Activated CD4-positive, CD25-positive, alpha-beta regulatory T cell treated with anti-CD3 and anti-CD28 coated beads, Interleukin-2, amount 50 U/mL, for 72 hours (primary cell): Measurements from ENCODE around the gene C1GALT1.
"Not testable (repeated sequence)": the region's sequence is repeated elsewhere in the genome, so short reads cannot be mapped to it uniquely, and the experiment has no call there.

Experiments
- DNase-seq: peaks from one replicate; pipeline ENCODE4 v3.0.0; 2021

Gene C1GALT1

DNA sequence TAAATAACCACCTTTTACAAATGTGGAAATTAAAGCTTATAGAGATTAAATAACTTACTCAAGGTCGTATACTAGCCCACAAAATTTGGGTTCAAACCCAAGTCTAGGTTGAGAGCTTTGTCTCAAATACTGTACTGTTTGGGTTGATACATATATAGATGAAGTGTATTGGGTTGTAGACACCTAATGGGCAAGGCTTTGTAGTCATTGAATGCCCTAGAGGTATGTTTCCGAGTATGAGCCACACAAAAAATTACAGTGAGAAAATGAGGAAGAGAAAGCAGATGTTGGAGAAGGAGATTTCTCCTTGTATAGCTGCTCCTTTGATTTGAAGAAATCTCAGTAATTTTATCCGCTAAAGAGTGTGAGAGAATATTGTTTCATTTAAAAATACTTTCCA is 60.6 kb downstream of the C1GALT1 start:
- DNase-seq: no peak

DNA sequence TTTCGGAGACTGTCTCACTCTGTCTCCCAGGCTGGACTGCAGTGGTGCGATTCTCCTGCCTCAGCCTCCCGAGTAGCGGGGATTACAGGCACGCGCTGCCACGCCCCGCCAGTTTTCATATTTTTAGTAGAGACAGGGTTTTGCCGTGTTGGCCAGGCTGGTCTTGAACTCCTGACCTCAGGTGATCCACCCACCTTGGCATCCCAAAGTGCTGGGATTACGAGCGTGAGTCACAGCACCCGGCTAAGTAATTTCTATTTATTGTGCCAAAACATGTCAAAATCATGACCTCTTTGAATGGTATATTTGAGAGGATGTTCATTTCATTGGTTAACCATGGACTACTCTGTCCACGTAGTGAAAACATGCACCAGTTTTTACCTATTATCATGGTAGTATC is 62.9 kb downstream of the C1GALT1 start:
- not testable (repeated sequence) for DNase-seq

DNA sequence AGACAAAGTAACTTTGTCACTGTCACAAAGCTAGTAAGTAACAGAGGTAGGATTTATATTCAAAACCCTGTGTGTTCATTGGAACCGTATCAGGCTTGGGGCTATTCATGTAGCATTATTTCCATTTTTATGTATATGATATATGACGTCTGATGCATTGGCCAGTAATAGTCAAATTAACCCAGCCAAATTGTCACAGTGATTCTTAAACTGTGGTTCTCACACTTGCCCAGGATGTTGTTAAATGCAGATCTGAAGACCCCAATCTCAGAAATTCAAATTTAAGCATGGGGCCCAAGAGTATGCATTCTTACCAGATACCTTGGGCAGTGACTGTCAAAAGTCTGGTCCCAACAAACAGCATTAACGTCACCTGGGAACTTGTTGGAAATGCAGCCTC is 63.9 kb downstream of the C1GALT1 start:
- no peak for DNase-seq

DNA sequence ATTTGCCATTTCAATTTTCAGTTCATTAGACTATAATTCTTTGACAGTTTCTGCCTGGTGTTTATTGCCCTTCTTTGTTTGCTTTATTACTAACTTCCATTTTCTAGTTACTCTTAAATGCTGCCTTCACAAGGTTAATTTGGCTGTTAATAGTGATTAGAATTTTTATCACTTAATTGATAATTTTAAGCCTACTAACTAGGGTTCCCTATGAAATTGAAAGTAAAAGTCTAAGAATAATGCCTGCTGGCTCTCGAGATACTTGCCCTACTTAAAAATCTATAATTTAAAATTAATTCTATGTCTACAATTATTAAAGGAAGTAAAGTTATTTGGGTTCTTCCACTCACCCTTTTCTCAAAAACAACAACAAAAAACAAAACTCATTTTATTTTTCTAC is 65.3 kb downstream of the C1GALT1 start:
- no peak for DNase-seq

DNA sequence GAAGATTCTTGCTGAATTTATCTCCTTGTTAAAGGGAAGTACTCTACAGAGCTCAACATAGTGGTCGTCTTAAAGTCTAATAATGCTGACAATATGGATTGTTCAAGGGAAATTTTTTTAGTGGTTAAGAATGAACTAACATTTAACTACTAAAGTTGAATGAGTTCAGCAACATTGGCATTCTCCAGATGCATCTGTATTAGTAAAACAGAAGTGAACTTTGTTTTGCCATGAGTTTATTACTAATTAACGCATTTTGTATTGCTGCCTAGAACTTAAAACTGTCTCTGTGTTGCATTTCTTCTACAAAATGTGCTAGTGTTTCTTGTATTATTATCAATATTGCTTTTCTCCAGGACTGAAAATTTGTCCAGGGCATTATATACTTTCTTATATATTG is 67.5 kb downstream of the C1GALT1 start:
- no peak for DNase-seq

DNA sequence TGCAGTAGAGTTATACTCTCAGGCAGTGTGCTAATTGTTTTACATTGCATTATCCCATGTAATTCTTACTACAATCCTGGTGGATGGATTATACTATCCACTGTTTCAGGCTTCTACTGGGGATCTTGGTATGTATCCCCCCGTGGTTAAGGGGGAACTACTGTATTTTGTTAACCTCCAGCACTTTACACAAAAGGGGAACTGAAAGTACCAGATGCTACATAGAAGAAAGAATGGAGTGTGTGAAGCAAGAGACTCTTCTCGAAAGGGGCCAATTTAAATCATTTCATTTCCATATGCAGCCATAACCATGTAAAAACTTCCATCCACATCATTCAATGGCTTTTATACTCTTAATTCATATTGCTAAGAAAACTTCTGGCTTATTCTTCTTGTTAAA is 69.4 kb downstream of the C1GALT1 start:
- DNase-seq: no peak

DNA sequence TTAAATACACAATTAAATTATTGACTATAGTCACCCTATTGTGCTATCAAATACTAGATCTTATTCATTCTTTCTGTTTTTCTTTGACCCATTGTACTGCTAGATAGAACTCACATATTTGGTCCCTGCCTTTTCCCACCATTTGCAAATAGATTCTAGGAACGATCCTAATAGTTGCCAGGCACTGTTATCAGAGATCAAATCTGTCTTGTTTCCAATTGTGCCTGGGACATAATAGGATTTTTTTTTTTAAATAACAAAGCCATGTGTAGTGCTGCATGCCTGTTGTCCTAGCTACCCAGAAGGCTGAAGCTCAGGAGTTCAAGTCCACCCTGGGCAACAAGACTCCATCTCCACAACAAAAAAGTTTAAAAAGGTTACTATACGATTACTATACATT is 72.0 kb downstream of the C1GALT1 start:
- DNase-seq: no peak

DNA sequence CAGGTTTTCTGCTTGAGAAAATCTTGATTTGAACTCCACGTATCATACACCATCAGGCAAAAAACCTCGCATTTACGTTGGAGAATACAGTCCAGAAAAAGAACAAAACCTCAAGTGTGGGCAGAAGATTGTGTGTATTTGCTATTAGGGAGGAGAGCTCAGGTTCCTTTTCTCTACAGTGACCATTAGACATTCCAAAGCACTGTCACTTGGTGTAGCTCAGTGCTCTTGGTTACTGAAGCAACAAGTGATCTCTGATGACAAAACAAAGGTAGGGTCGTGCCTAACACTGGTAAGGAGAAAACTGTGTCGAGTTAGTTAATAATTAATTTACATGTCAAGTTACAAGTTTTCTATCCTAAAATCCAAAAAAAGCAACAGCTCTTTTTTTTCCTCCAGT is 72.6 kb downstream of the C1GALT1 start:
- DNase-seq: no peak

DNA sequence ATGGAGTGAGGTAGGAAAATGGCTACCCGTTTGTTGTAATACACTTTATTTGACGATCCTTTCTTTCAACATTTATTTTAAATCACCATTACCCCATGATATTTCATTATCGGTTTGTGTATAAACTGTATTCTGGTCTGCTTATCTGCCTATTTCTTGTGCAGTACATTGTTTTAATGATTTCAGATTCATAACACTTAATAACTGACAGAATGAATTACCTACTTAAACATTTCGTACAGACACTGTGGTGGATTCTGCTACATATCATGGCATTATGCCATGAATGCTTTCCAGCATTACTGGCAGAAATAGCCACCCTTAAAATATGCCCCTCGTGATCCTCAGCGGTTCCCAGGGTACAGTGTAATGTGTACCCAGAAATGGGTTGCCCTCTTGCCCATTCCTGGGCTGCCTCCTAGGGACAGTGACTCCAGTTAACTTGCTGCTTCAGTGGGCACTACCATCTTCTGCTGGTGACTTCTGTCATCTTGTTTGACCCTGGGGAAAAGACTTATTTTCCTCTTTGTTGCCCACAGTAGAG is 74.5 kb downstream of the C1GALT1 start:
- DNase-seq: no peak

DNA sequence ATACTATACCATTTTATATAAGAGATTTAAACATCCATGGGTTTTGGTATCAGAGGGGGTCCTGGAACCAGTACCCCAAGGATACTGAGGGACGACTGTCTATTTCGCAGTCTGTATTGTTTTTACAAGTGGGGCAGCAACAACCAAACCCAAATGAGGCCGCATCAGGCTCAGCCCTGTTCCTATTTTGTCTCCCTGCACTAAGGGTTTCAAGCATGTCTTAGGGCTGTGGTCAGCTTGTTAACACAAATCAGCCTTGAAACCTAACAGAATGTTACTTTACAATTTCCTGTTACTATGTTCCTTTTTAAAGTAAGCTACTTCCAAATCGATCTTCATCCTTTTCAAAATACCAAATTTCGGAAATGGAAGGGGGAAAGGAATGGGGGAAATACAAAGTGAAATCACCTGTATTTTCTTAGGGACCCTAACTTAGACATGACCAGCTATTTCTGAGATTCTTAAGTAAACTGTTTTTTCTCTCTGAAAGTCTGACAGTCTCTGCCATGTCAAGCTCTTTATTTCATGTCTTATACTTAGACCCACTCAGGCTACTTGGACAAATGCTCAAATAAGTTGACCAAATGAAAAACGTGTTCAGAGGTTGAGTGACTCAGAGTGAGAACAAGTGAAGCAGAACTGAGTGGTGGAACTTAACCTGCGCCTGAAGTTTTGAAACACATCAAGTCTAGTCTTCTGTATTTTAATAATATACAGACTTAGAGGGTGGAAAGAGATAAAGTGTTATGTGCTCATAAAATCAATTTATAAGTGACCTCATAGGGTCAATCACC is 75.8 kb downstream of the C1GALT1 start:
- DNase-seq: no peak

DNA sequence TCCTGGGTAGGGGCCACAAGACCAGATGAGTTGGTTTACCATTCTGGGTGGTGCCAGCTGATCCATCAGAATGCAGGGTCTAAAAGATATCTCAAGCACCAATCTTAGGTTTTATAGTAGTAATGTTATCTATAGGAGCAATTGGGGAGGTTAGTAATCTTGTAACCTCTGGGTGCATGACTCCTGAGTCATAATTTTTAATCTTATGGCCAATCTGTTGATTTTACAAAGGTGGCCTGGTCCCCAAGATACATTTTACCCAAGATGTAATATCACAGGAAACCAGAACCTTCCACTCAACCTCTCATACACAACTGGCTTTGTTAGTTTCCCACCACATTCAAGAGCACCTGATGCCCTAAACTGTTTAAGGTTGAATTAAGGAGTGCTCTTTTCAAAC is 79.5 kb downstream of the C1GALT1 start:
- DNase-seq: no peak

DNA sequence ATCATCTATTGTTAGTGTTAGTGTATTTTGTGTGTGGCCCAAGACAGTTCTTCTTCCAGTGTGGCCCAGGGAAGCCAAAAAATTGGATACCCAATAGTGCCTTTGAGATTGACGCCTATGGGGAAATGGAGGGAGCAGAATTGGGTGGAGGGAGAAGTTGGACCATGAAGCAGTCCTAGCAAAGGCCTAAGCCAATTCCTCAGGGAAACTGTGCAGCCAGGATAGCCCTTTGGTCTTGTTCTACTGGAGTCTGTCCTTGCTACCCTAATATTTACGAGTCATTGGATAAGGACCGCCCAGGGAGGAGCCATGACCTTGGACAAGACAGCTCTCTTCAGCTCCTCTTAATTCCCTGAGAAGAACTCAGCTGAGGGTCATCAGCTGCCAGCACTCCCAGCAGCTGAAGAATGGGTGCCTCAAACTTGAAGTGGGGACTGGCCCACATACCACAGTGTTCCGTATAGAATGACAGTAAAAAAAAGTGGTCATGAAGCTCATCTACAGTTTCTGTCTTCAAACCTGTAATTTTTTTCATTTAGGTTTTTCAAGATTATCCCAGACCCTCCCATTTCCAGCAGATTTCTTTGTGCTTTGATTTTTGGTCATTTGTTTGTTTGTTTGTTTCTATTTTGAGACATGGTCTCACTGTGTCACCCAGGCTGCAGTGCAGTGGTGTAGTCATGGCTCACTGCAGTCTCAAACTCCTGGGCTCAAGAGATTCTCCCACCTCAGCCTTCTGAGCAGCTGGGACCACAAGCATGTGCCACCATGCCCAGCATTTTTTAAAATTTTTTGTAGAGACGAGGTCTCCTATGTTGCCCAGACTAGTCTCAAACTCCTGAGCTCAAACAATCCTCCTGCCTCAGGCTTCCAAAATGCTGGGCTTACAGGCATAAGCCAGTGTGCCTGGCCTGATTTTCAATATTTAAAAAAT is 81.2 kb downstream of the C1GALT1 start:
- no peak for DNase-seq

DNA sequence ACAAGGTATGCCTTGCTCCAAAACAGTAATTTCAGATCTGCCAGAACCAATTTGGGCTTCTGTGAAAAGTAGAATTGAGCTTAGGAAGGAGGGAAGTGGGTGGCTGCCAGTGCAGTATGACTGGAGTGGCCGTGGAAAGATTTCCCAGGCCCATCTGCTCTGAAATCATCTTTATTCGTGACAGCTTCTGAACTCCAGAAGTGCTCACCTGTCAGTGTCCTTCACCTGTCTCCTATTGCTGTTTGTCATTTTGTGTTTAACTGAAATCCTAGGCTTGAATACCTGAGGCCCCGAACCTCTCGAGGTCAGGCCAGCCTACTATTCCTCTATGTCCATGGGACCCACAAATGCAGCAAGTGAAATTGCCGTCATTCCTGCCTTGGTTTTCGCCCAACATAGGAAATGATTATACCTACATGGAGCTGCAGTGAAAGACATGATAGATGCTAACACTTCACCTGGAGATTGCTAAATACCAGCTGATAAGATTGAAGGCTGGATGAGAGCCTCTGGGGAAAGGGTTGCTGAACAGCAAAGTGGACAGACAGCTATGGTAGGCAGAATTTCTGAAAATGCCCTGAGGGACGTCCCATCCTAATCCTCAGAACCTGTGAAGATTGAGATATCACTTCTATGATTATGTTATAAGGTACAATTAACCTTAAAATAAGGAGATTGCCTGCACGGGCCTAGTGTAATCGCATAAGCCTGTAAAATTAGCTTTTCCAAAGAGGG is 82.1 kb downstream of the C1GALT1 start:
- DNase-seq: no peak

DNA sequence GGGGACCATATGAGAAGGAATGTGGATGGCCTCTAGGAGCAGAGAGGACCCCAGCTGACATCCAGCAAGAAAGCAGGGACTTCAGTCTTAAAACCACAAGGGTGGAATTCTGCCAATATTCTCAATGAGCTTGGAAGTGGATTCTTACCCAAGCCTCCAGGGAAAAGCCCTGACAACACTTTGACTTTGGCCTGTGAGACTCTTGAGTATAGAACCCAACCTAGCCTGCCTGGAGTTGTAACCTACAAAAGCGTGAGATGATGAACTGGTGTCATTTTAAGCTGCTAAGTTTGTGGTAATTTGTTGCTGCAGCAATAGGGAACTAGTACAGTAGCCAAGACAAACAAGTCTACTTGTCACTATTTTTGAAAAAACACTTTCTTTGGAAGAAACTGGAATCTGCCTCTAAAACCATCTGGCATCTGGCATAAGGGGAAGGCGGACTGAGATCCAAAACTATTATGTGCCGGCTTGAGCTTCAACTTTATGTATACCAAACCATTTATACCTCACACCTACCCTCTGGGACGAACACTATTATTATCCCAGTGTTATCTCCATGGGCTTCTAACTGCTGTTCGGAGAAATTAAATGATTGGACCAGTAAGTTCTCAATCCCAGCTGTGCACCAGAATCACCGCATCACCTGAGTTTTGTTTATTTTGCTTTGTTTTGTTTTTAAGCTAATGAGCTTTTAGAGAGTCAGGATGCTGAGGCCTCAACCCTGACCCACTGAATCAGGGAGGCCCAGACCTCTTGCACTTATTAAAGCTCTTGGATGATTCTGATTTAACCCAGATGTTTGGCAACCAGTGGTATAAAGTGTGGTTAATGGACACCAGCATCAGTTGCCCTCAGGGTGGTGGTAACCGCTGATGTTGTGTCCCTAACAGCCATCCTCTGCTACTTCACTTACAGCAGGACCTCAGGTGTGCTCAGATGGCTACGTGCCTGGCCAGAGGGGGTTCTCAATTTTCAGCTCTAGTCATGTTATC is 83.0 kb downstream of the C1GALT1 start:
- DNase-seq: no peak

DNA sequence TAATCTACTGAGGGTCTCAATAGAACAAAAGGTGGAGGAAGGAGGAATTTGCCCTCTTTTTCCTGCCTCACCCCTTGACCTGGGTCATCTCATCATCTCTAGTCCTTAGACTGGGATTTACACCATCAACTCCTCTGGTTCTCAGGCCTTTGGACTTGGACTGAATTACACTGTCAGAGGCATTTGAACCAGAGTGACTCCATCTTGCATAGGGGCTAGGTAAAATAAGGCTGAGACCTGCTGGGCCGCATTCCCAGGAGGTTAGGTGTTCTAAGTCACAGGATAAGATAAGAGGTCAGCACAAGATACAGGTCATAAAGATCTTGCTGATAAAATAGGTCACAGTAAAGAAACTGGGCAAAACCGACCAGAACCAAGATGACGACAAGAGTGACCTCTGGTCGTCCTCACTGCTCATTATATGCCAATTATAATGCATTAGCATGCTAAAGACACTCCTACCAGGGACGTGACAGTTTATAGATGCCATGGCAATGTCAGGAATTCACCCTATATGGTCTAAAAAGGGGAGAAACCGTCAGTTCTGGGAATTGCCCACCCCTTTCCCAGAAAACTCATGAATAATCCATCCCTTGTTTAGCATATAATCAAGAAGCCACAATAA is 84.0 kb downstream of the C1GALT1 start:
- DNase-seq: no peak

DNA sequence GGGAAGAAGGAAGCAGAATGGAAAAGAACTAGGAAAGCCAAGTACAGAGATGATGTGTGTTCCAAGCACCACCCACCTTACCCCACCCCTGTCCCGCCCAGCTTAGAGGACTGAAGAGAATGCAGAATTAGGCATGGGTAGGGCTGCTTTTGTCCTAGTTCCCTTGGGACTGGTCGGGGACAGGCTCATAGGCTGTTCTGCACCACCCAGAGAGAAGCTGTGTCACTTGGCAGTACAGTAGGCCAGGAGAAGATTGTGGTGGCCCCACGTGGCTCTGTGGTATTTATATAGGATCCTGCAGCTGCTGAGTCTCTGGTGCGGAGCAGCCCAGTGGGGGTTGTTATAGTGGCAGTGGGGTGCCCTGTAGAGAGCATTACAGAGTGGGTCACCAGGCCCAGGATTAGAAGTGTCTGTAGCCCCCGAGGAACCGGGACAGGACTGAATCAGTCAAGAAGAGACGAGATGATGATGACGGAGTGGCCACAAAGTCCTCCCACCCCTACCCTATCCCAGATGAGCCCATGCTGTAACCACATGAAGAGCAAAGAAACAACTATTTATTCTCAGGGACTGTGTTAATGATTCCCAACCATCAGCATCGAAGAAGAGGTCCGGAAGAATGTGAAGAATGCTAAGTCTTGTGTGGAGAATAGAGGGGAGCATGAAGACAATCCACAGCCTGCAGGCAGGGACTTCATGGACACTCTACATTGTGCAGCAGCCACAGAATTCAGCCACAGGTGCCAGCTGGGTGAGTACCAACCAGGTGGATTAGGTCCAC is 88.9 kb downstream of the C1GALT1 start:
- no peak for DNase-seq

DNA sequence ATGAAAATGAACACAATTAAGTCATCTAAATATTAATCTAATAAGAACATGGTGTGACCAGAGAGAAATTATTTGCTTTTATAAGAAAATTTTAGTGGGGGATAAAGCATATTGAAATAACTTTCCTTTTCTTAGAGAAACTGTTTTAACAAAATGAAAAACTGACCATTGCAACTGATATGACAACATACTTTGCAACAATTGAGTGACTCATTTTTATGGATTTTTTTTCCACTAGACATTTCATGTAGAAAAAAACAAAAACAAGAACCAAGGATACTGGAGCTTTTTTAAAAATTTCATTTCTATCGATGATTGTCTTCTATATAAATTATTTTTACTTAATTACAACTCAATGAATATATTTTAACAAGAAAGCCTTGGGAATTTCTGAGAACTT is 90.0 kb downstream of the C1GALT1 start:
- no peak for DNase-seq

DNA sequence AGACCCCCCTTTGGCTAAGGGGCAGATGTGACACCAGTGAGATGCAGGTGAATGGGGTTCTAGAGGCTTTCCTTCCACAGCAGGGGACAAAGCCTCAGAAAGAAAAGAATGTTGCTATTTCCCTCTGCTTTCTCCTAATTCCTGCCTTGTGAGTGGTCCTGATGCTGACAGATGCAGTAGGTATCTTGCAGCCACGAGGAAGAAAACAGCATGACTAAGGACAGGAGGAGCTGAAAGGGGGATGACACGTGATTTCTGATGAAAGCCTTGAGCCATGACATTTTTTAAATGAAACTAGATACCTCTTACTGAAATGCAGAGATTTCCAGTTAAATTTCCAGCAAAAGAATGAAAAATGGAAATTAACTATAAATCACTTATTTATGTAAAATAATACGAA is 92.4 kb downstream of the C1GALT1 start:
- DNase-seq: no peak

DNA sequence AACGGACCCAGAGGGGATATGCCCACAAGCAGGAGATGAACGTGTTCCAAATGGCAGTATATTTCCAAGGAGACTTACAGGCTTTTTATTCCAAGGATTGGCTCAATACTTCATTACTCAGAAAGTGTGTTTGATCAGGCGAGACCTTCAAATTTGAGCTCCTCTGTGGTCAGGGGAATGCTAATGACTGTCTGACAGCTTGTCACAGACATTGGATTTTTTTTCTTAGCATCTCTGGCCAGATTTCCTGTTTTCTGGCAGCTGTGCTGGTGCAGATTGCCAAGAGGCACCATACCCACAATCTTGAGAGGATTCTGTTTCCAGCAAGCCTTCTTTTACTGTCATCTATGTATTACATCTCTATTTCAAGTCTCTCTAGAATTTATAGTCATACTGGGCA is 93.8 kb downstream of the C1GALT1 start:
- no peak for DNase-seq

DNA sequence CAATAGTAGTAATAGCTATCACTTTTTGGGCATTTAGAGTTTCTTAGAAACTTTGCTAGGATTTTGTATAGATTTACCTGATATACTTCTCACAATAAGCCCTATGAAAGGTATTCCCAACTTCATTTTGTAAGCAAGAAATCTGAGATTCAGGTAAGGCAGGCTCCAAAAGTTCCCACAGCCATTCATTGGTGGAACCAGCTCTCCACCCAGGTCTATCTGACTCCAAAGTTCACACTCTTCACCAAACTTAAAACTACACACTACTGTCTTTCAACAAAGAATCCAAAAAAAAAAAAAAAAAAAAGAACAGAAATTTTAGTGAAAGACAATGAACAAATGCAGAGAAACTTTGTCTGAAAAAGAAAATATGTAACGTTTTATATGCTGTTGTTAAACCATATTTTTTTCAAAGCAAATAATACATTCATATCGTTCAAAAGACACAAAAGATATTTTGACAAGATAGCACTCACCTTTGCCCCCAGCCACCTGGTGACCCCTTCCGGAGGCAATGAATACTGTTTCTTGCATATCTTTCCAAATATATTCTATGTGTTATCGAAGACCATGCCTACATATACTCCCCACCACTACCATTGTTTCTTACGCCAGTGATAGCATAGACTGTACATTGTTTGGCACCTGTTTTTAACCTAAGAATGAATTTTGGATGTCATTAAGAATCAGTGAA is 108.2 kb downstream of the C1GALT1 start:
- no peak for DNase-seq
